GM18511 (cell line): ENCODE results near the gene HLF.

Source experiments
- ATAC-seq: cut with Tn5 transposase; IDR thresholded peaks from one replicate; pipeline ENCODE4 v1.9.1; 2021; ENCODE audit warnings: mild to moderate bottlenecking, moderate library complexity; ENCODE audit not compliant: unreplicated experiment

The HLF gene

GRCh38 chr17:55307879-55308278 lies 43.1 kb downstream of the HLF start:
- no peak for ATAC-seq

GRCh38 chr17:55308613-55309391 lies 44.0 kb downstream of the HLF start:
- no peak for ATAC-seq

DNA sequence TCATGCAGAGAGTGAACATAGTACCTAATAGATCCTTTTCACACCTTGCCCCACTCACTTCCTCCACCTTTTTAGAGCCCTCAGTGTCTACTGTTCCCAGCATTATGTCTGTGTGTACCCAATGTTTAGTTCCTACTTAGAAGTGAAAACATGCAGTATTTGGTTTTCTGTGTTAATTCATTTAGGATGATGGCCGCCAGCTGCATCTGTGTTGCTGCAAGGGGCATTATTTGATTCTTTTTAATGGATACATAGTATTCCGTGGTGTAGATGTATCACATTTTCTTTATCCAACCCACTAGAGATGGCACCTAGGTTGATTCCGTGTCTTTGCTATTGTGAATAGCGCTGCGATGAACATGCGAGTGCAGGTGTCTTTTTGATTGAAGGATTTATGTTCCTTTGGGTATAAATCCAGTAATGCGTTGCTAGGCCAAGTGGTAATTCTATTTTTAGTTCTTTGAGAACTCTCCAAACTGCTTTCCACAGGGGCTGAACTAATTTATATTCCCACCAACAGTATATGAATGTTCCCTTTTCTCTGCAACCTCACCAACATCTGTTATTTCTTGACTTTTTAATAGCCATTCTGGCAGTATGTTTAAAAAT lies 47.1 kb downstream of the HLF start:
- no peak for ATAC-seq

GRCh38 chr17:55312852-55313251 lies 48.1 kb downstream of the HLF start:
- ATAC-seq = no peak

- ATAC-seq = no peak
Measured at GRCh38 chr17:55314061-55314783, 49.5 kb downstream of the HLF start.

DNA sequence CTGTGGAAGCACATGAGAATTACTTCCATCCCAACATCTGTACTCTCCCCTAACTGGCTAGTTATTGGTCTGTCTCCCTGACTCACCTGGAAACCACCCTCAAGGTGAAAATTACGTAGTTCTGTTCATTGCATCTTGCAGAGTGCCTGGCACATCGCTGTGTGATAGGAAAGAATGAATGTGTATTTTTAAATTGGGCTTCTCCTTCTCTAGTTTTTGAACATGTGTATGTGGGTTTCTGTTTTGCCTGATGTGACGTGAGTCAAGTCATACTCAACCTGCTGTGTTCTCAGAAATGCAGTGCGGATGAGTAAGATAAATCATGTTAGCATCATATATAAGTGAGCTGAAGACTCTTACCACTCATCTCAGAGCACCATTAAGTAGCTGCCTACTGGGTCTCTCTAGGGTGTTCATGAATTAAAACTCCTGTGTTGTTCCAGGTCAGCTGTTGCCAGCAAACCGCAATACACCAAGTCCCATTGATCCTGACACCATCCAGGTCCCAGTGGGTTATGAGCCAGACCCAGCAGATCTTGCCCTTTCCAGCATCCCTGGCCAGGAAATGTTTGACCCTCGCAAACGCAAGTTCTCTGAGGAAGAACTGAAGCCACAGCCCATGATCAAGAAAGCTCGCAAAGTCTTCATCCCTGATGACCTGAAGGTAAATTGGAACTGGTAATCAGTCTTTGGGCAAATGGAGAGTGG lies 50.2 kb downstream of the HLF start:
- no peak for ATAC-seq

- ATAC-seq = no peak
Measured at GRCh38 chr17:55316499-55316898, 51.7 kb downstream of the HLF start.

- no peak for ATAC-seq
Measured at GRCh38 chr17:55317284-55317683, 52.5 kb downstream of the HLF start.

- ATAC-seq = no peak
Measured at GRCh38 chr17:55318081-55318480, 53.3 kb downstream of the HLF start.

GRCh38 chr17:55318715-55319487 lies 54.1 kb downstream of the HLF start:
- no peak for ATAC-seq

DNA sequence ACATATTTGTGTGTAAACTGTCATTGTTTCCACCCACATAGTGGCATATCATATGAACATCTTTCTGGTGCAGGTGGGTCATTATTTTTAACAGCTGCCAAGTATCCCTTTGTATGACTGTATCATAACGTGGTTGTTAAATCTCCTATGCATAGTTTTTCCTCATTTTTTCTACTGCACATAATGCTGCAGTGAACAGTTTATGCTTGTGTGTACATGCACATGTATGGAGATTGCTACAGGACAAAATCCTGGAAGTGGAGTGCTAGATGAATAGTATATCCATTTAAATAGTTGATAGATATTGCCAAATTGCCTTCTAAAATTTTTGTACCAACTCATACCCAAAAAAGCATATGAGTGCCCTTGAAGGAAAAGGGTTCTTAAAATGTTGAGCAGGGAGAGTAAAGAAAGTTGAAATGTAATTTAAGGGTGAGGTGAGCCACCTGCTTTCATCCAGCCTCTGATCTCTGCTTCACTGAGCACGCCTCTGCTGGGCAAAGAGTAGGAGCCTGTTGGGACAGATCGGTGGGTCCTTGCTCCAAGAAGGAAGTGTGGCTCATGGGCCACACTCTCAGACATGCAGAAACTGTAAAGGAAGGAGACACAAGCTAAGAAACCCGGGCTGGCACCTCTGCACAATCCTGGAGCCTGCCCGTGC lies 55.3 kb downstream of the HLF start:
- no peak for ATAC-seq

DNA sequence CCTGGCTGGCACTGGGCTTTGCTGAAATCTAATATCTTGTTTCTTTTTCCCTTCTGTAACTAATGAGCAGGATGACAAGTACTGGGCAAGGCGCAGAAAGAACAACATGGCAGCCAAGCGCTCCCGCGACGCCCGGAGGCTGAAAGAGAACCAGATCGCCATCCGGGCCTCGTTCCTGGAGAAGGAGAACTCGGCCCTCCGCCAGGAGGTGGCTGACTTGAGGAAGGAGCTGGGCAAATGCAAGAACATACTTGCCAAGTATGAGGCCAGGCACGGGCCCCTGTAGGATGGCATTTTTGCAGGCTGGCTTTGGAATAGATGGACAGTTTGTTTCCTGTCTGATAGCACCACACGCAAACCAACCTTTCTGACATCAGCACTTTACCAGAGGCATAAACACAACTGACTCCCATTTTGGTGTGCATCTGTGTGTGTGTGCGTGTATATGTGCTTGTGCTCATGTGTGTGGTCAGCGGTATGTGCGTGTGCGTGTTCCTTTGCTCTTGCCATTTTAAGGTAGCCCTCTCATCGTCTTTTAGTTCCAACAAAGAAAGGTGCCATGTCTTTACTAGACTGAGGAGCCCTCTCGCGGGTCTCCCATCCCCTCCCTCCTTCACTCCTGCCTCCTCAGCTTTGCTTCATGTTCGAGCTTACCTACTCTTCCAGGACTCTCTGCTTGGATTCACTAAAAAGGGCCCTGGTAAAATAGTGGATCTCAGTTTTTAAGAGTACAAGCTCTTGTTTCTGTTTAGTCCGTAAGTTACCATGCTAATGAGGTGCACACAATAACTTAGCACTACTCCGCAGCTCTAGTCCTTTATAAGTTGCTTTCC lies 56.0 kb downstream of the HLF start:
- ATAC-seq = no peak

- no peak for ATAC-seq
Measured at GRCh38 chr17:55321427-55322060, 56.8 kb downstream of the HLF start.

DNA sequence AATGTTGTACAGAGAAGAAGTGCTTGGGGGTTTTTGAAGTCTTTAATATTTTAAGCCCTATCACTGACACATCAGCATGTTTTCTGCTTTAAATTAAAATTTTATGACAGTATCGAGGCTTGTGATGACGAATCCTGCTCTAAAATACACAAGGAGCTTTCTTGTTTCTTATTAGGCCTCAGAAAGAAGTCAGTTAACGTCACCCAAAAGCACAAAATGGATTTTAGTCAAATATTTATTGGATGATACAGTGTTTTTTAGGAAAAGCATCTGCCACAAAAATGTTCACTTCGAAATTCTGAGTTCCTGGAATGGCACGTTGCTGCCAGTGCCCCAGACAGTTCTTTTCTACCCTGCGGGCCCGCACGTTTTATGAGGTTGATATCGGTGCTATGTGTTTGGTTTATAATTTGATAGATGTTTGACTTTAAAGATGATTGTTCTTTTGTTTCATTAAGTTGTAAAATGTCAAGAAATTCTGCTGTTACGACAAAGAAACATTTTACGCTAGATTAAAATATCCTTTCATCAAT lies 57.8 kb downstream of the HLF start:
- no peak for ATAC-seq

DNA sequence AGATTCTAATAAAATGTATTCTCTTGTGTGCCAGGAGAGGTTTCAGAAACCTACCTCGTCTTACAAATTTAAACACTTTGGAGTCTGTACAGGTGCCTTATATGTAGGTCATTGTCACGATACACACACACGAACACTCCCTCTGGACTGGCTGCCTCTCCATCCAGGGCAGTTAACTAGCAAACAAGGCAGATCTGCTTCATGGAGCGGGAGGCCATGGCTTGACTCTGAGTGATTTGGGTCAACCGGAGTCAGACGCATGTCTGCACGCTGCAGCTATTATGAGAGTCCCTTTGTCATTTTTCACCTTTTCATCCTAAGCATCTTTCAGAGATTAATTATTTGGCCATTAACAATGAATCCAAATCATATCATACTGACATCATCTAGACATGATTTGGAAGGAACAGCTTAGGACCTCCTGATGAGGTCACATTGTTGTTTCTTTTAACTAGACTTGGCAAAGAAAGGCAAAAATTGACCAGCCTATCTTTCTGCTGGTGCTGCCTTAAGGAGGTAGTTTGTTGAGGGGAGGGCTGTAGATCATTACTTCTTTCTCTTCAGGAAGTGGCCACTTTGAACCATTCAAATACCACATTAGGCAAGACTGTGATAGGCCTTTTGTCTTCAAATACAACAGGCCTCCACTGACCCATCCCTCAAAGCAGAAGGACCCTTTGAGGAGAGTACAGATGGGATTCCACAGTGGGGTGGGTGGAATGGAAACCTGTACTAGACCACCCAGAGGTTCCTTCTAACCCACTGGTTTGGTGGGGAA lies 58.9 kb downstream of the HLF start:
- no peak for ATAC-seq

- no peak for ATAC-seq
Measured at GRCh38 chr17:55324296-55324978, 59.7 kb downstream of the HLF start.

DNA sequence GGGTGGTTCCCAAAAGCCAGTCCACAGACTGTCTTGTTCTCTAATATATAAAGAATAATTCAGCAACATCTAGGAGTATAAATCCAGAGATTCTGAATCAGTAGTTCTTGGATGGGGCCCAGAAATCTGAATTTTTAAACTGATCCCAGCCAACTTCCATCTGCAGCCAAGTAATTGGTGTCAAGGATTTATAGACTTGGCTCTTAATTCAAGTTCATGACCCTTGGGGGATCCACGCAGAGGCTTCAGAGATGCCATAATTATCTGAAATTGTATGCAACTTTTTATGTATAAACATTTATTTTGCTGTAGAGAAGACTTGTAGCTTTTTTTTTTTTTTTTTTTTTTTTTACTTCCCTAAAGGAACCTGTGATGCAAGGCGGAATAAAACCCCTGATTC lies 60.6 kb downstream of the HLF start:
- no peak for ATAC-seq
